Loucy (cell line): ENCODE results near the gene MYL12B.

Experiments used
- H2AFZ ChIP-seq: fragments of 200-600 bp; sonication (generic); 2 replicates; pipeline ENCODE4 v1.6.0; 2016; ENCODE audit warnings: antibody characterized with exemption, mild to moderate bottlenecking, low read length, moderate library complexity
- H3F3A ChIP-seq: fragments of 200-600 bp; 2 replicates; pipeline ENCODE4 v1.6.0; 2016; ENCODE audit warnings: antibody characterized with exemption, low read depth, mild to moderate bottlenecking
- H3K27me3 ChIP-seq: fragments of 200-600 bp; sonication (generic); 2 replicates; pipeline ENCODE4 v1.6.1; 2014; ENCODE audit warnings: low read length, mild to moderate bottlenecking; ENCODE audit not compliant: insufficient read depth, poor library complexity, severe bottlenecking
- H3K36me3 ChIP-seq: fragments of 200-600 bp; sonication (generic); 2 replicates; pipeline ENCODE4 v1.6.1; 2016; ENCODE audit warnings: low read length; ENCODE audit not compliant: insufficient read depth
- H3K4me1 ChIP-seq: fragments of 200-600 bp; sonication (generic); 2 replicates; pipeline ENCODE4 v1.5.1; 2014; ENCODE audit warnings: low read length, mild to moderate bottlenecking; ENCODE audit not compliant: insufficient read depth, poor library complexity, severe bottlenecking
- H3K4me2 ChIP-seq: fragments of 200-600 bp; sonication (generic); 2 replicates; pipeline ENCODE4 v1.6.0; 2014; ENCODE audit warnings: antibody characterized with exemption, low read length, low read depth, mild to moderate bottlenecking; ENCODE audit not compliant: poor library complexity, severe bottlenecking
- H3K4me3 ChIP-seq: fragments of 200-600 bp; sonication (generic); 2 replicates; pipeline ENCODE4 v1.5.1; 2014; ENCODE audit warnings: low read length, mild to moderate bottlenecking, mixed read lengths; ENCODE audit not compliant: poor library complexity, severe bottlenecking
- H3K79me2 ChIP-seq: fragments of 200-600 bp; sonication (generic); 2 replicates; pipeline ENCODE4 v1.6.1; 2014; ENCODE audit warnings: low read length; ENCODE audit not compliant: insufficient read depth
- H3K9ac ChIP-seq: fragments of 200-600 bp; sonication (generic); 2 replicates; pipeline ENCODE4 v1.6.0; 2014; ENCODE audit warnings: mild to moderate bottlenecking, low read depth, low read length, moderate library complexity; ENCODE audit not compliant: poor library complexity, severe bottlenecking
- H3K9me2 ChIP-seq: fragments of 200-600 bp; sonication (generic); replicated peaks from 2 replicates; pipeline ENCODE4 v1.6.1; 2016; ENCODE audit warnings: low read depth, low read length, mixed read lengths
- H3K9me3 ChIP-seq: fragments of 200-600 bp; sonication (generic); 2 replicates; pipeline ENCODE4 v1.6.1; 2014; ENCODE audit warnings: mild to moderate bottlenecking, antibody characterized with exemption, low read length, low read depth; ENCODE audit not compliant: insufficient read depth
- H4K20me1 ChIP-seq: fragments of 200-600 bp; sonication (generic); 2 replicates; pipeline ENCODE4 v1.6.0; 2014; ENCODE audit warnings: antibody characterized with exemption, low read length, mild to moderate bottlenecking; ENCODE audit not compliant: insufficient read depth, poor library complexity, severe bottlenecking
- EZH2phosphoT487 ChIP-seq: fragments of 200-600 bp; IDR thresholded peaks from 2 replicates; pipeline ENCODE4 v1.6.1; 2018; ENCODE audit warnings: antibody characterized with exemption, mild to moderate bottlenecking, moderate library complexity, borderline replicate concordance
- TF ChIP-seq, protein P1 (sequence below): fragments of 200-600 bp; sonication (generic); conservative IDR thresholded peaks from 2 replicates; pipeline ENCODE4 v1.5.1; 2014; ENCODE audit warnings: mild to moderate bottlenecking, antibody characterized with exemption, low read length

The MYL12B gene

DNA sequence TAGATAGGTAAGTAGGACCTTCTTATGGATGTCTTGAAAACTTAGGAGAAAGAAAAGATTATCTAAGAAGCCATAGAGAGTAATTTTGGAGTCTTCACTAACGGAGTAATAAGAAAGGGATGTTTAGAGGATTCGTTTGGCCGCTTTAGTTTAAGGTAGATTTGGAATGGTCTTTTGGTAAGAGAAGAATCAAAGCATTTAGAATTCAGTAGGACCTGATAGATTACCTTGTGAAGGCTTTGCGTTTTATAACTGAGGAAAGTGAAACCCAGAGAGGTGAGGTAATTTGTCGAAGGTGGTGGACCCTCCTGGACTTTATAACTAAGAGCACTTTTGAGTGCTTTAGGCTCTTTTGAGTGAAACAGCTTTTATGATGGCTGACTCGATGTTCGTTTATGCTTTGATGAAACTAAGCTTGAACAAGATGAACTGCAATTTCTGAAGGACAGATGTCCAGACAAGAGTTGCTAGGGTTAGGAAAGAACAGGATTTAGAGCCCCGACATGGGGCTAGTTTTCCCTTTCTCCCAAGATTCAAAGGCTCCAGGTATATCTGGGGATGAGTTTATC, 1.3 kb downstream of the MYL12B start:
- TF ChIP-seq, protein P1, sequence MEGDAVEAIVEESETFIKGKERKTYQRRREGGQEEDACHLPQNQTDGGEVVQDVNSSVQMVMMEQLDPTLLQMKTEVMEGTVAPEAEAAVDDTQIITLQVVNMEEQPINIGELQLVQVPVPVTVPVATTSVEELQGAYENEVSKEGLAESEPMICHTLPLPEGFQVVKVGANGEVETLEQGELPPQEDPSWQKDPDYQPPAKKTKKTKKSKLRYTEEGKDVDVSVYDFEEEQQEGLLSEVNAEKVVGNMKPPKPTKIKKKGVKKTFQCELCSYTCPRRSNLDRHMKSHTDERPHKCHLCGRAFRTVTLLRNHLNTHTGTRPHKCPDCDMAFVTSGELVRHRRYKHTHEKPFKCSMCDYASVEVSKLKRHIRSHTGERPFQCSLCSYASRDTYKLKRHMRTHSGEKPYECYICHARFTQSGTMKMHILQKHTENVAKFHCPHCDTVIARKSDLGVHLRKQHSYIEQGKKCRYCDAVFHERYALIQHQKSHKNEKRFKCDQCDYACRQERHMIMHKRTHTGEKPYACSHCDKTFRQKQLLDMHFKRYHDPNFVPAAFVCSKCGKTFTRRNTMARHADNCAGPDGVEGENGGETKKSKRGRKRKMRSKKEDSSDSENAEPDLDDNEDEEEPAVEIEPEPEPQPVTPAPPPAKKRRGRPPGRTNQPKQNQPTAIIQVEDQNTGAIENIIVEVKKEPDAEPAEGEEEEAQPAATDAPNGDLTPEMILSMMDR: no peak
- no peak for TF ChIP-seq EZH2phosphoT487
- Histone ChIP-seq H3F3A (no peaks in the 10 kb centered on the region), H3K27me3 (no peaks in the 10 kb centered on the region), H3K4me1 (peaks cover 70% of the 10 kb centered on the region), H3K9ac (peak overlapping the region; percentile 91), H3K36me3 (peaks cover 5% of the 10 kb centered on the region; the same call in 1 of the 2 replicates), H3K4me3 (peak overlapping the region; percentile 83), H2AFZ (no peak overlapping the region), H4K20me1 (peaks cover 60% of the 10 kb centered on the region), H3K9me2 (no peaks in the 10 kb centered on the region), H3K4me2 (peak overlapping the region; percentile 94), H3K79me2 (peaks cover 87% of the 10 kb centered on the region), H3K9me3 (no peaks in the 10 kb centered on the region)

DNA sequence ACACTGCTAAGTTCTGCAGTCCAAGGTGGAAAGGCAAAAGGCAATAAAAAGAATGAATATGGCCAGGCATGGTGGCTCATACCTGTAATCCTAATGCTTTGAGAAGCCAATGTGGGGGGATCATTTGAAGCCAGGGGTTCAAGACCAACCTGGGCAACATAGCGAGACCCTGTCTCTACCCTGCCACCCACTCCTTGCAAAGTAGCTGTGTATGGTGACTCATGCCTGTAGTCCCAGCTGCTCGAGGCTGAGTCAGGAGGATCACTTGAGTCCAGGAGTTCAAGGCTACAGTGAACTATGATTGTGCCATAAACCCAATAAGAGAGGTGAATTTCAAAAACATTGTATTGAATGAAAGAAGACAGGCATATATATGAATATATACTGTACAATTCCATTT, 2.4 kb downstream of the MYL12B start:
- peak overlapping the region; percentile 34 for H3K9ac ChIP-seq
- no peak overlapping the region for H2AFZ ChIP-seq
- peak overlapping the region; percentile 94 for H3K4me2 ChIP-seq
- H3K9me2 ChIP-seq: no peaks in the 10 kb centered on the region
- H3K79me2 ChIP-seq: peaks cover 96% of the 10 kb centered on the region
- H3K36me3 ChIP-seq: no peaks in the 10 kb centered on the region
- peak overlapping the region; percentile 83 for H3K4me3 ChIP-seq
- no peak for TF ChIP-seq EZH2phosphoT487
- TF ChIP-seq, protein P1: no peak
- no peaks in the 10 kb centered on the region for H3K27me3 ChIP-seq
- H3K4me1 ChIP-seq: peaks cover 77% of the 10 kb centered on the region
- H3F3A ChIP-seq: no peaks in the 10 kb centered on the region
- H3K9me3 ChIP-seq: no peaks in the 10 kb centered on the region
- peaks cover 71% of the 10 kb centered on the region for H4K20me1 ChIP-seq

DNA sequence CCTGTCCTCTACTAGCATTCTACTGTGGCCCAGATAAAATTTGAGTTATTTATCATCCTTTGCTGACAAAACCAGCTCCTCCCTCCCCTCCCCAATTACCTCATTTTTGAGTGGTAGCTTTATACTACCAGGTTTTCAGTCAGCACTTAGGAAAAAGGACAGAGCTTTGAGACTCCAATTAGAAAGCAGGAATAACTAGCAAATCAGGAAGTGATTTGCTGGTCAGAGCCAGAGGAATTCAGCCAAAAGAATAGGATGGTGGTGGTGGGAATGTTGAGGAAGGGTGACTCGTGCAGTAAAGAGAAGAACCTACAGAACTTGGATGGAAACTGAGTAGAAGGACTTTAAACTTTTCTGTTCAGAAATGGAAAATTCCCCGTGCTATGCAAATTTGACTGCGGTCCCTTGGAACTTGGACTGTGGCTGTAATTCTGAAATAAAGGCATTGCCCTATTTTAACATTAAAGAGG, 3.7 kb downstream of the MYL12B start:
- peak overlapping the region; percentile 34 for H3K9ac ChIP-seq
- peaks cover 73% of the 10 kb centered on the region for H3K4me1 ChIP-seq
- no peaks in the 10 kb centered on the region for H3K9me2 ChIP-seq

More for the DNA sequence above, 3.7 kb downstream of the MYL12B start:
- Histone ChIP-seq H3K4me3 (peak overlapping the region; percentile 83), H3K4me2 (peak overlapping the region; percentile 94), H3K9me3 (no peaks in the 10 kb centered on the region), H4K20me1 (peaks cover 84% of the 10 kb centered on the region), H3F3A (no peaks in the 10 kb centered on the region), H3K79me2 (peaks cover 96% of the 10 kb centered on the region), H2AFZ (no peak overlapping the region), H3K36me3 (no peaks in the 10 kb centered on the region), H3K27me3 (no peaks in the 10 kb centered on the region)
- no peak for TF ChIP-seq EZH2phosphoT487
- TF ChIP-seq, protein P1: no peak
